Sigmoid colon (tissue), 7 donors: ENCODE data around the gene CACNA1C. TPM values are rescaled to one million over a fixed set of nuclear protein-coding genes. Genes with fewer than 3 reads are reported as not detected.
A peak's percentile ranks its signal among the peaks of the same experiment; 100 is the strongest.

Experiments used
- DNase-seq: peaks from one replicate; pipeline ENCODE4 v3.0.0-alpha.2; 2019
- H3K27ac ChIP-seq, 4 donors: fragments of 200-600 bp; sonication (generic); one replicate each; pipeline ENCODE4 v1.5.1; 2016 to 2019; ENCODE audit warnings: mild to moderate bottlenecking in 1 of 4
- H3K27me3 ChIP-seq, 3 donors: fragments of 200-600 bp; sonication (generic); one replicate each; pipeline ENCODE4 v1.5.1; 2019; ENCODE audit warnings: mild to moderate bottlenecking in 1 of 3
- H3K36me3 ChIP-seq, 4 donors: fragments of 200-600 bp; sonication (generic); one replicate each; pipeline ENCODE4 v1.5.1; 2016 to 2019
- H3K4me1 ChIP-seq, 4 donors: fragments of 200-600 bp; sonication (generic); one replicate each; pipeline ENCODE4 v1.5.1; 2017 to 2019
- H3K4me3 ChIP-seq, 4 donors: fragments of 200-600 bp; sonication (generic); one replicate each; pipeline ENCODE4 v1.5.1; 2017 to 2019; ENCODE audit warnings: mild to moderate bottlenecking in 2 of 4, moderate library complexity in 1 of 4
- H3K9me3 ChIP-seq, 4 donors: fragments of 200-600 bp in 3 of 4; sonication (generic) in 3 of 4; one replicate each; pipeline versions ENCODE4 v1.5.1 to v1.6.1; 2013 to 2019
- CTCF ChIP-seq, 4 experiments: fragments of 450-650 bp in 3 of 4; fragments of 200-600 bp in 1 of 4; IDR thresholded peaks; one replicate each; pipeline ENCODE4 v1.5.1; 2016 to 2019; ENCODE audit warnings: antibody characterized with exemption in 4 of 4, mild to moderate bottlenecking in 3 of 4, moderate library complexity in 2 of 4
- EP300 ChIP-seq, 4 donors: sonication (generic); formaldehyde crosslinking; IDR thresholded peaks; one replicate each; pipeline ENCODE4 v1.6.1; 2017; ENCODE audit warnings: antibody characterized with exemption in 4 of 4
- POLR2A ChIP-seq, 2 donors: fragments of 450-650 bp; IDR thresholded peaks; one replicate each; pipeline ENCODE4 v1.6.1; 2016; ENCODE audit warnings: antibody characterized with exemption in 2 of 2, mild to moderate bottlenecking in 2 of 2, moderate library complexity in 2 of 2
- POLR2AphosphoS5 ChIP-seq, 4 donors: sonication (generic); formaldehyde crosslinking; IDR thresholded peaks; one replicate each; pipeline ENCODE4 v1.6.1; 2017; ENCODE audit warnings: antibody characterized with exemption in 4 of 4
- WGBS, 2 donors: extraction: QIAGEN DNeasy Blood & Tissue Kit; methylation state at CpG; one replicate each; pipeline ENCODE4 v1.1.7; 2013; 5-methylcytosine and 5-hydroxymethylcytosine counted together
- intact Hi-C: fragments of 100-400 bp; cut with DNase I; formaldehyde crosslinking; loops from one replicate; pipeline ENCODE4 v1.15.1; 2023
- polyA plus RNA-seq, 3 donors: library from polyadenylated mRNA; stranded (reverse); fragments of 200-250 nt; gene quantifications; one replicate each; pipeline ENCODE4 v1.2.3, GENCODE V29; 2013
- total RNA-seq, 4 donors: library from RNA; depleted of rRNA; stranded (reverse); fragments of >200 nt; gene quantifications; one replicate each; pipeline ENCODE4 v1.1.0, GENCODE V29; 2016
- donor health status: healthy with polysubstance abuse.
- donor health status: Bipolar disorder and iron deficiency.
- donor health status: healthy.

Gene CACNA1C
- total and polyA plus RNA-seq, 7 donors: 0.46 to 213 (median 62.0) TPM

- intact Hi-C loops: loop anchor here (5.0 kb wide), 2 partner anchors 50 to 75 kb away; no protein-coding TSS in a partner anchor
- DNase-seq: peak; percentile 88
- Histone ChIP-seq H3K27me3 (no peaks in the 10 kb centered on the region), H3K4me3 (no peak overlapping the region), H3K9me3 (no peaks in the 10 kb centered on the region), H3K4me1 (peaks cover 0 to 94% (median 85%) of the 10 kb centered on the region in 4 donors), H3K27ac (peak overlapping the region in 3 of 4 donors; percentile 86 to 94 (median 86)), H3K36me3 (no peaks in the 10 kb centered on the region)
- TF ChIP-seq CTCF (IDR thresholded peaks at IDR 0.05): no peak
- TF ChIP-seq POLR2AphosphoS5 (IDR thresholded peaks at IDR 0.05): peak; percentile 90 to 97 (median 94)
- TF ChIP-seq POLR2A (IDR thresholded peaks at IDR 0.05): no peak
- TF ChIP-seq EP300 (IDR thresholded peaks at IDR 0.05): peak; percentile 87 to 98 (median 95)
- 10 to 21% methylated on average over 1 of the region's 1 CpG for WGBS, 2 donors
Measured at GRCh38 chr12:2431810-2432209, 379.0 kb downstream of the CACNA1C start.

GRCh38 chr12:2432856-2433255, 380.1 kb downstream of the CACNA1C start:
- Histone ChIP-seq H3K4me3 (no peak overlapping the region), H3K27me3 (no peaks in the 10 kb centered on the region), H3K27ac (peak overlapping the region in 3 of 4 donors; percentile 86 to 94 (median 86)), H3K4me1 (peaks cover 0 to 94% (median 84%) of the 10 kb centered on the region in 4 donors), H3K36me3 (no peaks in the 10 kb centered on the region), H3K9me3 (no peaks in the 10 kb centered on the region)
- WGBS, 2 donors: 84 to 93% methylated on average over 5 of the region's 5 CpGs
- intact Hi-C loops: loop anchor here (5.0 kb wide), 2 partner anchors 51 to 76 kb away; no protein-coding TSS in a partner anchor
- no peak for DNase-seq
- TF ChIP-seq POLR2AphosphoS5 (IDR thresholded peaks at IDR 0.05) (peak in 3 of 4 donors; percentile 6 to 21 (median 16)), CTCF (IDR thresholded peaks at IDR 0.05) (no peak)

- Histone ChIP-seq H3K4me3 (no peak overlapping the region), H3K27ac (peak overlapping the region in 3 of 4 donors; percentile 86 to 94 (median 86)), H3K4me1 (peaks cover 0 to 90% (median 80%) of the 10 kb centered on the region in 4 donors), H3K36me3 (no peaks in the 10 kb centered on the region), H3K27me3 (no peaks in the 10 kb centered on the region), H3K9me3 (no peaks in the 10 kb centered on the region)
- 88 to 91% methylated on average over 11 of the region's 11 CpGs for WGBS, 2 donors
- no peak for DNase-seq
- no peak for TF ChIP-seq POLR2A (IDR thresholded peaks at IDR 0.05)
- no peak for TF ChIP-seq EP300 (IDR thresholded peaks at IDR 0.05)
- TF ChIP-seq POLR2AphosphoS5 (IDR thresholded peaks at IDR 0.05): no peak
- TF ChIP-seq CTCF (IDR thresholded peaks at IDR 0.05): no peak
- intact Hi-C loops: no loop called here
Measured at GRCh38 chr12:2435511-2435910, 382.7 kb downstream of the CACNA1C start.

- TF ChIP-seq POLR2AphosphoS5 (IDR thresholded peaks at IDR 0.05): no peak
- H3K36me3 ChIP-seq: no peaks in the 10 kb centered on the region
- intact Hi-C loops: no loop called here
- peaks cover 0 to 63% (median 52%) of the 10 kb centered on the region in 4 donors for H3K4me1 ChIP-seq
- no peaks in the 10 kb centered on the region for H3K27me3 ChIP-seq
- no peak for DNase-seq
- 33 to 68% methylated on average over 11 of the region's 11 CpGs for WGBS, 2 donors
- H3K27ac ChIP-seq: peak overlapping the region in 3 of 4 donors; percentile 38 to 54 (median 53)
- no peaks in the 10 kb centered on the region for H3K9me3 ChIP-seq
- H3K4me3 ChIP-seq: no peak overlapping the region
Measured at GRCh38 chr12:2439332-2440100, 386.7 kb downstream of the CACNA1C start.

- Histone ChIP-seq H3K9me3 (no peaks in the 10 kb centered on the region), H3K4me1 (peaks cover 0 to 28% (median 24%) of the 10 kb centered on the region in 4 donors), H3K4me3 (no peak overlapping the region), H3K36me3 (no peaks in the 10 kb centered on the region), H3K27me3 (no peaks in the 10 kb centered on the region), H3K27ac (no peak overlapping the region)
- TF ChIP-seq CTCF (IDR thresholded peaks at IDR 0.05) (no peak), POLR2AphosphoS5 (IDR thresholded peaks at IDR 0.05) (no peak), POLR2A (IDR thresholded peaks at IDR 0.05) (no peak), EP300 (IDR thresholded peaks at IDR 0.05) (no peak)
- WGBS, 2 donors: 85 to 87% methylated on average over 7 of the region's 7 CpGs
- DNase-seq: no peak
- intact Hi-C loops: no loop called here
Measured at GRCh38 chr12:2443776-2444175, 391.0 kb downstream of the CACNA1C start.
